ENCODE data around the gene BMERB1.
"Not testable (repeated sequence)": the region's sequence is repeated elsewhere in the genome, so short reads cannot be mapped to it uniquely, and the experiment has no call there.

The BMERB1 gene

DNA sequence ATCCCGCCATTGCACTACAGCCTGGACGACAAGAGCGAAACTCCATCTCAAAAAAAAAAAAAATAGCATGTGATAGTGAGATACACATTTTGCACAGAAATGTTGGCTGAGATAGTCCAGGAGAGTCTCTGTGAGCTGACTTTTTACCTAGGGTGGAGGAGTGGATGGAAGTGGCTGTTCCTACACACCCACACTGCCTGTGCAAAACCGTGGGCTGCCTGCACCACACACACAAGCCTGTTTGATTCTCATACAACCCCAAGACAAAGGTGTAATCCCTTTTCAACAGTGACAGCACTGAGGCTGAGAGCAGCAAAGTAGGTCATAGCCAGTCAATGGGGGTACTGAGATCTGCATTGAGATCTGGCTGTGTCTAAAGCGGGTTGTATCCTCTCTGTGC, 121.7 kb downstream of the BMERB1 start:
- TF ChIP-seq CTCF (IDR thresholded peaks at IDR 0.05; ENCODE audit: low read depth, low read length) = no peak
- no peak overlapping the region for H3K4me3 ChIP-seq (ENCODE audit: low read depth, low read length)

- no peak for TF ChIP-seq CTCF (IDR thresholded peaks at IDR 0.05; ENCODE audit: low read depth, low read length)
- no peak overlapping the region for H3K4me3 ChIP-seq (ENCODE audit: low read depth, low read length)
Measured at GRCh38 chr16:15557258-15557657, 122.9 kb downstream of the BMERB1 start.

DNA sequence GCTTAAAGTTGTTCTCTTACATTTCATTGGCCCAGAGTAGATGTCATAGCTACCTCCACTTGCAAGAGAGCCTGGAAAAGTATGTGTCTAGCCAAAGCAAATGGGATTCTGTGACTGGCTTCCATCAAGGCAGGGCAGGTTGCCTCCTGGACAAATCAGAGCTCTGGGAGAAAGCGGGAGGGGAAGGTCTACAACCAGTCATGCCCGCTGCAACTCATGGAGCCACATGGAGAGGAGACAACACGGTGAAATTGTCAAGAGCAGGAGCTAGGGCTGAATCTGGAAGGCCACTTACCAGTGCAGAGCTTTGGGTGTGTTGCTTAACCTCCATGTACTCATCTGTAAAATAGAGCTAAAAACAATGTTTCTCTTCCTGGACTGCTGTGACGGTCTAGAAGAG, 124.8 kb downstream of the BMERB1 start:
- H3K4me3 ChIP-seq (ENCODE audit: low read depth, low read length) = no peak overlapping the region
- no peak for TF ChIP-seq CTCF (IDR thresholded peaks at IDR 0.05; ENCODE audit: low read depth, low read length)

DNA sequence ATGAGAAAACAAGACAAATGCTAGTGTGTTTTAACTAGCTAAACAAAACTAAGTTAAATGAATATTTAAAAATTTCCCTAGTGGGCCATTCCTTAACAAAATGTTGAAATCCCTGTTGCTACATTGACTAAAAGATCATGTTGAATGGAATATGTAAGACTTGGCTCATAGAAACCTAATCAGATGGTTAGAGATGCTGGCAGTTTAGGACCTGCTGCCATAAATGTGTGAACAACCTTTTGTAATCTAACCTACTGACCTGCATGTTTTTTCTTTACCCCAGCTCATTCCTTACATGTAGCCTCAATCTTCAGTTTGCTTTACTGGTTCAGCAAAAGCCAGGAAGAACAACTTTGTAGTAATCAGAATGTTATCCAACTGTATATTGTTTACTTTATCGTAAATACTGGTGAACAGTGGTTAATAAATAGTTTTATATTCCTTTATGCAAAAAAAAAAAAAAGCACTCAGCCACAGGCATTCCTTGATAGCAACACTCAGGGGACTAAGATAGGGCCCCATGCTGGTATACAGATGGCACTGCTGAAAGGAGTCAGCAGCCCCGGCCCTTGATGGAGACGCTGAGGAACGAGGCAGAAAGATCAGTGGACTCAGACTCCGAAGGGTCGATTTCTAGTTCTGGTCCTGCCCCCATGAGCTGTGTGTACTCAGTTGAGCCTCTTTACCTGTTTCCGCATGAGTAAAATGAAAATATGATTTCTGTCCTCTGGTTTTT, 130.4 kb downstream of the BMERB1 start:
- no peak for TF ChIP-seq CTCF (IDR thresholded peaks at IDR 0.05; ENCODE audit: low read depth, low read length)
- no peak overlapping the region for H3K4me3 ChIP-seq (ENCODE audit: low read depth, low read length)

- TF ChIP-seq CTCF (IDR thresholded peaks at IDR 0.05; ENCODE audit: low read depth, low read length) = no peak
- H3K4me3 ChIP-seq (ENCODE audit: low read depth, low read length) = no peak overlapping the region
Measured at GRCh38 chr16:15566095-15566494, 131.7 kb downstream of the BMERB1 start.

DNA sequence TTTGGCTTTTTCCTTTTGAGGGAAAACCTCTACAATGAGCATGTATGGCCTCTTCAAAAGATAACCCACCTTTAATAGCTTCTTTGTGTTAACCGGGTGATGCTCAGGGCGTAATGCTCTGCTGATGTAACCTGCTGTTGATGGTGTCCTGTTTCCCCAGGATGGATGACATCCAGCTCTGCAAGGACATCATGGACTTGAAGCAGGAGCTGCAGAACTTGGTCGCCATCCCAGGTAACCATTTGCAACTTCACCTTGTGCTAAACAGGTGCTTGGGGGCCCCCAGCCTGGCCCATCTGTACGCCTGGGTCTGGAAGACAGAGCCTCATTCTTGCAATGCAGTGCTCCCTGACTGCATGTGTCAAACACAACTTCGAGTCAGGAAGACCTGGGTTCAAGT, 133.4 kb downstream of the BMERB1 start:
- H3K4me3 ChIP-seq (ENCODE audit: low read depth, low read length) = no peak overlapping the region
- TF ChIP-seq CTCF (IDR thresholded peaks at IDR 0.05; ENCODE audit: low read depth, low read length) = no peak

DNA sequence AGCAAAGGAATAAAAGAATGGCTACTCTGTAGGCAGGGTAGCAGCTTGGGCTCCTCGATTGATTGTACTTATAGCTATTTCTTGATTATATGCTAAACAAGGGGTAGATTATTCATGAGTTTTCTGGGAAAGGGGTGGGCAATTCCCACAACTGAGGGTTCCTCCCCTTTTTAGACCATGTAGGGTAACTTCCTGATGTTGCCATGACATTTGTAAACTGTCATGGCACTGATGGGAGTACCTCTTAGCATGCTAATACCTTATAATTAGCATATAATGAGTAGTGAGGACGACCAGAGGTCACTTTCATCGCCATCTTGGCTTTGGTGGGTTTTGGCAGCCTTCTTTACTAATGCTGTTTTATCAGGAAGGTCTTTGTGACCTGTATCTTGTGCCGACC, 136.3 kb downstream of the BMERB1 start:
- H3K4me3 ChIP-seq (ENCODE audit: low read depth, low read length) = not testable (repeated sequence)

DNA sequence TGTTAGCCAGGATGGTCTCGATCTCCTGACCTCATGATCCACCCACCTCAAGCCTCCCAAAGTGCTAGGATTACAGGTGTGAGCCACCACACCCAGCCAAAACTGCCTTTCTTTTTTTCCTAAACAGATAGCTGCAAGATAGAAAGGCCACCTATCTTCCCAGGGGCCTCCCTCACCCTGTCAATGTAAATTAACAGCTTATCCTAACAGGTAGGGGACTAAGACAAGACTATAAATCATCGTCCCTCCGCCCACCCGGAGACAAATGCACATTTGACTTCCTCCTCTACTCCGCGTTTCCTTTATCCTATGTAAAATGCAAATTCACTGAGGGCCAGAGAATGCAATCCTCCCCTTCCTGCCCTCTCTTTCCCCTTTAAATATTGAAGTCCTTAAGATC, 137.2 kb downstream of the BMERB1 start:
- TF ChIP-seq CTCF (IDR thresholded peaks at IDR 0.05; ENCODE audit: low read depth, low read length) = no peak
- H3K4me3 ChIP-seq (ENCODE audit: low read depth, low read length) = no peak overlapping the region
